GM13977 (cell line): ENCODE results near the gene TMEM187.

Experiments
- DNase-seq: peaks from one replicate; pipeline ENCODE4 v3.0.0; 2012; ENCODE audit warnings: low spot score
- CTCF ChIP-seq: IDR thresholded peaks from 2 replicates; pipeline ENCODE4 v1.5.1; 2012; ENCODE audit warnings: mild to moderate bottlenecking, control low read depth; ENCODE audit not compliant: insufficient read depth; ENCODE audit errors: extremely low read depth, missing control alignments
- in situ Hi-C: fragments of 300-500 bp; cut with MboI; formaldehyde crosslinking; loops from one replicate; pipeline ENCODE4 v1.12.0; 2022; ENCODE audit warnings: low sequenced_read_pairs, low pct_unique_long_range_greater_than_20kb, mixed read lengths, inconsistent platforms; ENCODE audit not compliant: unreplicated experiment

Gene TMEM187

GRCh38 chrX:153934762-153935325, 37.7 kb upstream of the TMEM187 start, which contains the start of gene NAA10:
Gene NAA10 (minus strand): TSS chrX:153935037. CDS start chrX:153934904, 133 bp downstream.
- DNase-seq, result peak; percentile 97
- no peak for TF ChIP-seq CTCF
- in situ Hi-C loops, result loop anchor here (25.0 kb wide), 1 partner anchor 973 kb away; no protein-coding TSS in a partner anchor

GRCh38 chrX:153935326-153935851, 37.2 kb upstream of the TMEM187 start:
- no peak for DNase-seq

GRCh38 chrX:153937056-153937455, 35.5 kb upstream of the TMEM187 start:
- no peak for TF ChIP-seq CTCF
- DNase-seq, result no peak
- in situ Hi-C loops, result loop anchor here (25.0 kb wide), 1 partner anchor 975 kb away; no protein-coding TSS in a partner anchor

More at GRCh38 chrX:153935326-153935851, 37.2 kb upstream of the TMEM187 start:
- in situ Hi-C loops, result loop anchor here (25.0 kb wide), 1 partner anchor 973 kb away; no protein-coding TSS in a partner anchor
- TF ChIP-seq CTCF, result no peak

GRCh38 chrX:153938226-153938786, 34.2 kb upstream of the TMEM187 start:
- in situ Hi-C loops, result loop anchor here (25.0 kb wide), 1 partner anchor 976 kb away; no protein-coding TSS in a partner anchor
- no peak for DNase-seq
- TF ChIP-seq CTCF, result no peak

- no peak for DNase-seq
- in situ Hi-C loops, result loop anchor here (25.0 kb wide), 1 partner anchor 977 kb away; no protein-coding TSS in a partner anchor
Measured at GRCh38 chrX:153939573-153939972, 33.0 kb upstream of the TMEM187 start.

More at GRCh38 chrX:153939573-153939972, 33.0 kb upstream of the TMEM187 start:
- no peak for TF ChIP-seq CTCF
